ENCODE results near the gene LRRIQ3.

LRRIQ3 gene

GRCh38 chr1:74005533-74005932 is 192.4 kb downstream of the LRRIQ3 start:
- H3K4me1 ChIP-seq (ENCODE audit: control insufficient read depth, insufficient read depth, low read length, poor library complexity, severe bottlenecking), result no peaks in the 10 kb centered on the region
- H3K9me3 ChIP-seq (ENCODE audit: control insufficient read depth, low read length), result no peaks in the 10 kb centered on the region
- H3K4me3 ChIP-seq (ENCODE audit: extremely low read depth, insufficient read depth, low read length, poor library complexity, severe bottlenecking), result no peak overlapping the region
- no peak overlapping the region for H3K27ac ChIP-seq (ENCODE audit: low read depth, low read length, severe bottlenecking)
- H3K36me3 ChIP-seq (ENCODE audit: control insufficient read depth, insufficient read depth, low read length), result no peaks in the 10 kb centered on the region
- WGBS, 2 experiments (ENCODE audit: insufficient coverage in 2 of 2), result 100% methylated on average over 2 of the region's 4 CpGs; no CpG with 5 or more reads in 1 of the 2 experiments

- Histone ChIP-seq H3K27ac (ENCODE audit: low read depth, low read length, severe bottlenecking) (no peak overlapping the region), H3K4me1 (ENCODE audit: control insufficient read depth, insufficient read depth, low read length, poor library complexity, severe bottlenecking) (no peaks in the 10 kb centered on the region), H3K4me3 (ENCODE audit: extremely low read depth, insufficient read depth, low read length, poor library complexity, severe bottlenecking) (no peak overlapping the region)
Measured at GRCh38 chr1:74003806-74004205, 194.2 kb downstream of the LRRIQ3 start.

GRCh38 chr1:73998348-73998959 is 199.5 kb downstream of the LRRIQ3 start:
- Histone ChIP-seq H3K4me3 (ENCODE audit: extremely low read depth, insufficient read depth, low read length, poor library complexity, severe bottlenecking) (no peak overlapping the region), H3K27ac (ENCODE audit: low read depth, low read length, severe bottlenecking) (no peak overlapping the region), H3K4me1 (ENCODE audit: control insufficient read depth, insufficient read depth, low read length, poor library complexity, severe bottlenecking) (no peaks in the 10 kb centered on the region), H3K36me3 (ENCODE audit: control insufficient read depth, insufficient read depth, low read length) (no peaks in the 10 kb centered on the region), H3K9me3 (ENCODE audit: control insufficient read depth, low read length) (no peaks in the 10 kb centered on the region)
- WGBS, 2 experiments (ENCODE audit: insufficient coverage in 2 of 2), result no CpG with 5 or more reads among the region's 2 CpGs

More at GRCh38 chr1:74003806-74004205, 194.2 kb downstream of the LRRIQ3 start:
- no peaks in the 10 kb centered on the region for H3K9me3 ChIP-seq (ENCODE audit: control insufficient read depth, low read length)
- H3K36me3 ChIP-seq (ENCODE audit: control insufficient read depth, insufficient read depth, low read length), result no peaks in the 10 kb centered on the region

GRCh38 chr1:73980324-73981040 is 217.5 kb downstream of the LRRIQ3 start:
- Histone ChIP-seq H3K4me1 (ENCODE audit: control insufficient read depth, insufficient read depth, low read length, poor library complexity, severe bottlenecking) (no peaks in the 10 kb centered on the region), H3K27ac (ENCODE audit: low read depth, low read length, severe bottlenecking) (no peak overlapping the region), H3K9me3 (ENCODE audit: control insufficient read depth, low read length) (no peaks in the 10 kb centered on the region), H3K4me3 (ENCODE audit: extremely low read depth, insufficient read depth, low read length, poor library complexity, severe bottlenecking) (no peak overlapping the region), H3K36me3 (ENCODE audit: control insufficient read depth, insufficient read depth, low read length) (no peaks in the 10 kb centered on the region)
- WGBS, 2 experiments (ENCODE audit: insufficient coverage in 2 of 2), result 71 to 83% methylated on average over 1 of the region's 3 CpGs

- Histone ChIP-seq H3K9me3 (ENCODE audit: control insufficient read depth, low read length) (no peaks in the 10 kb centered on the region), H3K36me3 (ENCODE audit: control insufficient read depth, insufficient read depth, low read length) (no peaks in the 10 kb centered on the region), H3K4me3 (ENCODE audit: extremely low read depth, insufficient read depth, low read length, poor library complexity, severe bottlenecking) (no peak overlapping the region), H3K27ac (ENCODE audit: low read depth, low read length, severe bottlenecking) (no peak overlapping the region), H3K4me1 (ENCODE audit: control insufficient read depth, insufficient read depth, low read length, poor library complexity, severe bottlenecking) (no peaks in the 10 kb centered on the region)
- WGBS, 2 experiments (ENCODE audit: insufficient coverage in 2 of 2), result 75 to 94% methylated on average over 1 to 2 of the region's 2 CpGs
Measured at GRCh38 chr1:73979684-73980083, 218.3 kb downstream of the LRRIQ3 start.

- Histone ChIP-seq H3K36me3 (ENCODE audit: control insufficient read depth, insufficient read depth, low read length) (no peaks in the 10 kb centered on the region), H3K27ac (ENCODE audit: low read depth, low read length, severe bottlenecking) (no peak overlapping the region), H3K4me1 (ENCODE audit: control insufficient read depth, insufficient read depth, low read length, poor library complexity, severe bottlenecking) (peaks cover 2% of the 10 kb centered on the region), H3K9me3 (ENCODE audit: control insufficient read depth, low read length) (no peaks in the 10 kb centered on the region), H3K4me3 (ENCODE audit: extremely low read depth, insufficient read depth, low read length, poor library complexity, severe bottlenecking) (no peak overlapping the region)
- 100% methylated on average over 1 of the region's 1 CpG; no CpG with 5 or more reads in 1 of the 2 experiments for WGBS, 2 experiments (ENCODE audit: insufficient coverage in 2 of 2)
Measured at GRCh38 chr1:73978964-73979363, 219.0 kb downstream of the LRRIQ3 start.

All from mesodermal cell (in vitro differentiated cells).